ENCODE measurements around the gene MATN4. TPM values are rescaled to one million over a fixed set of nuclear protein-coding genes. Genes with fewer than 3 reads are reported as not detected.

Gene MATN4
- total and polyA plus RNA-seq, 2 of the 13 experiments (the other 11 are each of a cell fraction or from before 2014, with no cell fraction given): not detected

DNA sequence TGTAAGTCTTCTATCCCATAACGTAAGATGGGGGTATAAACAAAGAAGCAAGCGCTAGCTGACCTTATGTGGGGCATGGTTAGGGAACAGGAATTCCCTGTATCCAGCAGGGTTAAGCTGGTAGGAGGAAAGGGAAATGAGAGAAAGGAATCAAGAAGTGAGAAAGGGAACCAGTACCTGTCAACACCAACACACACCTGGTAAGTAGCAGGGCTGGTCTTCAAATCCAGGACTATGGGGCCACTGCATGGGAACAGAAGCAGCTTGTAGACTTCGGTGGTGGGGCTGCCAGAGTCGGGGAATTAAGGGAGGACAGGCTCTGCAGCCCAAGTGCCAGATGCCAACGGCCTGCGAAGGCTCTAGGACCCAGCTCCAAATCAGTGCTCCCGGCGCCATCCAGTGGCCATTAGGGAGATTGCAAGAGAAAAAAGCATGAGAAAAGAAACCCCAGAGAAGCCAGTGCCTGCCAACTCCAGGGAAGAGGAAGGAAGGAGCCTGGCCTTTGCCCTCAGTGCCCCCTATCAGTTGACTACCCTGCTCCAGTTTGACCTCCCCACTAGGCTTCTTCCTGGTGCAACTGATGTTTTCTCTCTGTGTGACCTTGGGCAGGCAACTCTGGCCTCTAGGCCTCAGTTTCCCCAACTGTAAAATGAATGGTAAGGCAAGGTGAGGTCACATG lies 17.3 kb downstream of the MATN4 start (continued):
- no peak for TF ChIP-seq TCF12 (IDR thresholded peaks at IDR 0.05)
- TF ChIP-seq TCF12 (CRISPR knock-in tag; IDR thresholded peaks at IDR 0.05): 0 out of 2 replicates have a peak, but pooled peaks have one; percentile 24
- 0 out of 2 replicates have a peak, but pooled peaks have one; percentile 15 for TF ChIP-seq BCL6 (CRISPR knock-in tag; IDR thresholded peaks at IDR 0.05)
- TF ChIP-seq BORCS8-MEF2B (CRISPR knock-in tag; IDR thresholded peaks at IDR 0.05): 0 out of 2 replicates have a peak, but pooled peaks have one; percentile 37
- TF ChIP-seq SIX4 (CRISPR knock-in tag; IDR thresholded peaks at IDR 0.05): no peak
- TF ChIP-seq, protein P1, sequence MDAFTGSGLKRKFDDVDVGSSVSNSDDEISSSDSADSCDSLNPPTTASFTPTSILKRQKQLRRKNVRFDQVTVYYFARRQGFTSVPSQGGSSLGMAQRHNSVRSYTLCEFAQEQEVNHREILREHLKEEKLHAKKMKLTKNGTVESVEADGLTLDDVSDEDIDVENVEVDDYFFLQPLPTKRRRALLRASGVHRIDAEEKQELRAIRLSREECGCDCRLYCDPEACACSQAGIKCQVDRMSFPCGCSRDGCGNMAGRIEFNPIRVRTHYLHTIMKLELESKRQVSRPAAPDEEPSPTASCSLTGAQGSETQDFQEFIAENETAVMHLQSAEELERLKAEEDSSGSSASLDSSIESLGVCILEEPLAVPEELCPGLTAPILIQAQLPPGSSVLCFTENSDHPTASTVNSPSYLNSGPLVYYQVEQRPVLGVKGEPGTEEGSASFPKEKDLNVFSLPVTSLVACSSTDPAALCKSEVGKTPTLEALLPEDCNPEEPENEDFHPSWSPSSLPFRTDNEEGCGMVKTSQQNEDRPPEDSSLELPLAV (CRISPR knock-in tag; conservative IDR thresholded peaks at IDR 0.05; ENCODE audit: low read depth): no peak

DNA sequence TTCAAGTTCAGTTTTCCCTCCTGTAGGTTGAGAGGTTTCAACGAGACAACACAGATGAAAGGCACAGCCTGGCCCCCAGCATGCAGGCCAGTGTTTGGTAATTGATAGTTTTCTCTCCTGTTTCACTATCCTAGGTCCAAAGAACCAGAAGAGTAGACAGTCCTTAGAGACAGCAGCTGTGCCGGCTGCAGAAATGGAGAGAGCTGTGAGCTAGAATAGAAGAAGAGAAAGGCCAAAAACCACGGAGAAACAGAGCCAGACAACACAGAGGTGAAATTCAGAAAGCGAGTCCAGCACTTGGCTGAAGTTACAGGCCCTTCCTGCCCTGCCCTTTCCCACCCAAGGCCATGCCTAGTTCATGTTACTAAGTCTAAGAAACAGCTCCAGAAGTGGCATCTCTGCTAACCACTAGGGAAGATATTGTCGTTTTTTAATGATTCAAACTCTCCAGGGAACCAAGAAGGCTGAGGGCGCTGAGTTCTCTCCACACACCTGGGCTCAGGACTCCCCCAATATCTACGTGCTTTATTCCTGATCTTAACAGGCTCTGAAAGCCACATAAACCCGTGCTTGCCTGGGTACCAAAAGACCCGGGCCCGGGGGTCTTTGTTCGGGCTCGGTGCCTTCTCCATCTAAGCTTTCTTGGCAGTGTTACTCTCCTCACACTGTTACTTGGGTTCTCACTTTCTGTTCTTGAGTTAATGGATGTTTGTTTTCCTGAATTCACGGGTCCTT lies 18.0 kb downstream of the MATN4 start:
- 6% methylated on average over 13 of the region's 13 CpGs for WGBS (ENCODE audit: low lambda C conversion rate)
- POLR2A ChIA-PET: interaction anchor here (0.7 to 1.2 kb wide), 2 partner anchors 73 to 145 kb away, joined by 3 to 4 read pairs; partner anchors contain the start of gene SYS1
- no peak for FAIRE-seq
- in situ Hi-C loops (cut with HindIII; ENCODE audit: extremely low pct_ligation_motif_present, low pct_unique_long_range_greater_than_20kb): loop anchor here (10.0 kb wide), 1 partner anchor 275 kb away; no protein-coding TSS in a partner anchor
- CTCF ChIA-PET (ENCODE audit: low intra/inter-chr PET ratio, low total read pairs): interaction anchor here (1.0 to 2.0 kb wide), 5 partner anchors 60 to 379 kb away, joined by 3 to 18 read pairs (median 8); no protein-coding TSS in a partner anchor
- no peaks in the 10 kb centered on the region for H3K9me3 ChIP-seq (ENCODE audit: low read length)
- TF ChIP-seq YEATS4 (CRISPR knock-in tag; IDR thresholded peaks at IDR 0.05; ENCODE audit: borderline replicate concordance) (peak; percentile 31; the same call in 1 of the 2 replicates), CEBPB (IDR thresholded peaks at IDR 0.05; ENCODE audit: borderline replicate concordance, low read depth, low read length) (no peak), KLF12 (CRISPR knock-in tag; IDR thresholded peaks at IDR 0.05; ENCODE audit: borderline replicate concordance) (0 out of 2 replicates have a peak, but pooled peaks have one; percentile 46), HMGA1 (CRISPR knock-in tag; conservative IDR thresholded peaks at IDR 0.05) (no peak)
- peaks cover 16% of the 10 kb centered on the region; the same call in 1 of the 2 replicates for H3K4me1 ChIP-seq (ENCODE audit: insufficient read depth, low read length)
- H4K20me1 ChIP-seq (ENCODE audit: insufficient read depth, low read length): no peaks in the 10 kb centered on the region
- peak; percentile 9; the same call in 2 of the 3 replicates for ATAC-seq
- H3K79me2 ChIP-seq (ENCODE audit: insufficient read depth, low read length): no peaks in the 10 kb centered on the region
- no peak overlapping the region for H3K4me3 ChIP-seq (replicated peaks in 1 of 3; ENCODE audit: insufficient read depth in 1 of 3, low read depth in 2 of 3, low read length in 3 of 3)
- intact Hi-C loops (cut with micrococcal nuclease; ENCODE audit: unreplicated experiment): loop anchor here (2.0 to 5.0 kb wide), 2 partner anchors 153 to 279 kb away; no protein-coding TSS in a partner anchor
- H3K27me3 ChIP-seq (ENCODE audit: control insufficient read depth in 1 of 2, insufficient read depth in 2 of 2, low read length in 2 of 2): peaks cover 4 to 64% of the 10 kb centered on the region in 2 experiments; a peak in 4 of 5 replicates
- no peak for DNase-seq (ENCODE audit: low spot score)
- no peak overlapping the region for H3K27ac ChIP-seq (ENCODE audit: extremely low read length, insufficient read depth, low read length)
- peak overlapping the region; percentile 5 for H2AFZ ChIP-seq (ENCODE audit: low read length)
- peak overlapping the region; percentile 6; the same call in 1 of the 2 replicates for H3K4me2 ChIP-seq (ENCODE audit: low read depth, low read length)
- H3K36me3 ChIP-seq (replicated peaks in 1 of 2; ENCODE audit: control insufficient read depth in 1 of 2, insufficient read depth in 2 of 2, low read length in 2 of 2): no peaks in the 10 kb centered on the region
- BruUV-seq (replicated peaks): no TSS peak
- no peak overlapping the region for H3K9ac ChIP-seq (ENCODE audit: insufficient read depth, low read depth, low read length)
